Endometrium (tissue), 2 donors: Measurements from ENCODE around the gene NQO2.

Source experiments
- FAIRE-seq: peaks from 2 replicates; lab custom pipeline; 2012; peaks lifted over from hg19 to GRCh38; lab: Jason Lieb, UNC
- donor health status: control.
- donor health status: control.

Gene NQO2

GRCh38 chr6:2999618-3000557 is at the start of gene NQO2:
Gene NQO2 (plus strand): TSS chr6:2999894. CDS start chr6:3006553, 6,659 bp downstream.
- FAIRE-seq, result no peak

DNA sequence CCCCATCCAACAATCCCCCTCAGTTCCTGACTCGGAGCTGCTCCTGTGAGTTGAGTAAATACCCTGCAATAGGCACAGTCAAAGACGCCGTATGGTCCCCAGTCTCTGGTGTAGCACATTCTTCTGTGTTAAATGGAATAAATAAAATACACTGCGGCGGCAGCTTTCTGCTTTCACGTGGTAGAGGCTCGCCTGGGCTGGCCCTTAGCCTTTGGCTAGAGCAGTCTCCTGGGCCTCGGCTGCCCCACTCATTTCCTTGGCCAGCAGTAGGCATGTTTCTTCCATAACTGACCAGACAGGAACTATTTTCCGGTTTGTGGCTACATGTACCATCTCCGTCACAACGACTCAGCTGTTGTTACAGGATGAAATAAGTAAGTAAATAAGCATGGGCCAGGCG is 49.0 kb upstream of the NQO2 start:
- no peak for FAIRE-seq

GRCh38 chr6:2951728-2952127 is 48.0 kb upstream of the NQO2 start:
- FAIRE-seq, result no peak

DNA sequence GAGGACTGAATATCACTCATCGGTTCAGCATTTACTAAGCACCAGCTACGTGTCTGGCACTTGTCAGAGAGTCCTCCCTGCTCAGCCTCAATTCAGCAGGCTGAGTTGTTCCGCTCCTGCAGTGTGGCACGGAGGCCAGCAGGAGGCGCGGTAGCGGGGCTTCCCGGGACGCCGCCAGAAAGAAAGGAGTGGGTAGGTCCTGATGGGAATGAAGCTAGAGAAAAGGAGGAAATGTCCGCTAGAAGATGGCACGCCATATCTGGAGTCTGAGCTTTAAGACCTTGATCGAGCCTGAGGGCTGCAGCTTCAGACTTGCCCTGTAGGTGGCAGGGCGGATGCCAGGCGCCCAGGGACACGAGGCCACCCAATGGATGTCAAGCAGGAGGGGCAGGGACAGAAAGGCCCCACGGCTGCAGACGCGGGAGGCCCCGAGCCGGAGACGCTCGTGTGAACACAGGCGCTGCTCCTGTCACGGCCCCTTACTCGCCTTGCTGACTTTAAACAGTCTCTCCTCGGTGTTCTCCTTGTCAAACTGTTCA is 47.1 kb upstream of the NQO2 start:
- peak; percentile 12 for FAIRE-seq

GRCh38 chr6:2953098-2953497 is 46.6 kb upstream of the NQO2 start:
- no peak for FAIRE-seq

DNA sequence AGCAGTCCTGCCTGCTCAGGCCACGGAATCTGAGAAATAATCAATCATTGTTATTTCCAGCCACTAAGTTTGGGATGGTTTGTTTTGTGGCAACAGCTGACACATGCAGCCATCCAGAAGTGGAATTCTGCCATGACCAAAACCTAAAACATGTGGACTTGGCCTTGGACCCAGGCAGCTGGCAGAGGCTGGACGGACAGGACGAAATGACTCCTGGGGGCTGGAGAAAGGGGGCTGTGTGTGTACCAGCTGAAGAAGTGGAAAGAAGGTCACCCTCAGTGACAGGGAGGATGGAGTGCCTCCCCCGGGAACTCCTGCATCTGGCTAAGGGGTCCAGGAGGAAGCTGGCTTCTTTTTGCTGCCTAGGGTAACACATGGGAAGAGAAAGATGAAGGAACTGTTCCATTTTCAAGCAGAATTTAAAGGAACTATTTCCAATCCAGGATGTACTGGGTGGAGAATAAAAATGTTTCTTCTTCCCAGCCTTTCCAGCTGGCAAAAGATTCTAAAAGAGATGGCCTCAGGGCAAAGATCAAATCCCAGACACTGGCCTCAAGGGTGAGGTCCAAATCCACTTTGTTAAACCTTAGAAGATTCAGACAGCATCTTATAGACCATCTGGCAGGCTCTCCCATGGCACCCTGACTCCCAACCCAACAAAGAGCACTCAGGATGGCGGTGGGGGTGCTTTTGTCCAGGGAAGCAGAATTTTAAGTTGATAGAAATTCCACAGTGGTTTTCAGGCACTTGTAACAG is 42.6 kb upstream of the NQO2 start:
- FAIRE-seq, result no peak

DNA sequence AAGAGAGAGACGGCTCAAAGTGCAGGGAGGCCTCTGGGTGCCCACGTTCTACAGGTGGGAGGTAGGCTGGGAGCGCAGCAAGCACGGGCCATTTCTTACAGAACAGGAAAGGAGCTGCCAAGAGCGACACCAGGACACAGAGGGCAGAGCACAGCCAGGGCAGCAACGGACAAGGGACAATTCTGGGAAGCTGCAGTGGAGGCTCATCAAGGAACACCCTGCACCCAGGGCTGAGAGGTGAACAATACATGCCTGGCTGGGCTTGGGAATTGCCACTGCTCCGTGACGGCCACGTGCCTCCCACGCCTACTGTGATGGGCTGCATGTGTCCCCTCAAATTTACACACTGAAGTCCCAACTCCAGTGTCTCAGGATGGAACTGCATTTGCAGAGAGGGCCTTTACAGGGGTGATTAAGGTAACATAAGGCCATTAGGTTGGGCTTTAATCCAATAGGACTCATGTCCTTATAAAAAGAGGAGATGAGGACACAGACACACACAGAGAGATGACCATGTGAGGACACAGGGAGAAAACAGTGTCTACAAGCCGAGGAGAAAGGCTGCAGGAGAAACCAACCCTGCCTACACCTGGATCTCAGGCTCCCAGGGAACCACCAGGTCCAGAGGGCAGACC is 41.9 kb upstream of the NQO2 start:
- FAIRE-seq, result no peak

- FAIRE-seq, result no peak
These were observed 41.4 kb upstream of the NQO2 start for GRCh38 chr6:2958331-2958711.

- no peak for FAIRE-seq
These were observed 40.9 kb upstream of the NQO2 start for GRCh38 chr6:2958776-2959175.

GRCh38 chr6:2959909-2960719 is 39.6 kb upstream of the NQO2 start:
- no peak for FAIRE-seq

DNA sequence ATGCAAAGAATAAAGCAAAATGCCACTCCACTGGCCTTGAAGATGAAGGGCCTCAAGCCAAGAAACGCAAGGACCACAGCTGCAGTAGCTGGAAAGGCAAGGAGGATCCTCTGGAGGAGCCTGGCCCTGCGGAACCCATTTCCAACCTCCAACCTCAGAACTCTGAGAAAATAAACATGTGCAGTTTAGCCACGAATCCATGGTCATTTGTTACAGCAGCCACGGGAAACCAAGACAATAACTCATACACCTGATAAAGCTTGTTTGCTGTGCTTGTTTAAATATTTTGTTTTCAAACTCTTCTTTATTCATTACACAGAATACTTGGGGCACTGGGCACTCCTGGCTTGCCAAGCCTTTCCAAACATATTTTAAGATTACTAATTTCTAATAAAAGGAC is 38.8 kb upstream of the NQO2 start:
- no peak for FAIRE-seq

GRCh38 chr6:2961506-2961905 is 38.2 kb upstream of the NQO2 start:
- no peak for FAIRE-seq

GRCh38 chr6:2962004-2962403 is 37.7 kb upstream of the NQO2 start:
- no peak for FAIRE-seq

GRCh38 chr6:2962636-2963035 is 37.1 kb upstream of the NQO2 start:
- no peak for FAIRE-seq

- no peak for FAIRE-seq
These were observed 35.9 kb upstream of the NQO2 start for GRCh38 chr6:2963756-2964155.

DNA sequence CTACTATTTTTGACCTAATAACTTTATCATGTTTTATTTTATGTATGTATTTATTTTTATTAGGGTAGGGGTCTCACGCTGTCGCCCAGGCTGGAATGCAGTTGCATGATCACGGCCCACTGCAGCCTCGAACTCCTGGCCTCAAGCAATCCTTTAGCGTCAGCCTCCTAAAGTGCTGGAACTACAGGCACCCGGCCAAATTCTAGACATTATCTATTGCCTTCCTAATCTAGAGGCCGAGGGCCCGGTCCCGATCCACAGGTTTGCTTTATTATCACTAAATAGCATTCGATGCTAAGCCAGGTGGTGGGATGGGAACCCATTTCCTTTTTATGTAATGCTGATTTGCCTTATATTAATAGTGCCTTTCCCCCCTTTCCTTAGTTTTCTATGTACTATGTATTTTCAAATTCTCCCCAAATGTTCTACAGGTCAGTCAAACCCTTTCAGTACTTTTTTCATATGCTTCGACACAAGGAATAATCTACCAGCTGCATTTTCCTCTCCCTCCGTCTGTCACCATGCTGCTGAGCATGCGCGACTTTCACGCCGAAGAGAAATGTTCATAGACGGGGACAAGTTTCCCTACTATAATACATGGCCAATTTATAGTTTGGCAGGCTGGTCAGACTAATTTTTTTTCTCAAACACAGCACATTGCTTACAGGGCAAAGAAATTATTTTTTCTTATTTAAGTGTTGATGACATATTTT is 34.7 kb upstream of the NQO2 start:
- no peak for FAIRE-seq

- FAIRE-seq, result no peak
These were observed 33.3 kb upstream of the NQO2 start for GRCh38 chr6:2966347-2966746.

GRCh38 chr6:2967936-2968335 is 31.8 kb upstream of the NQO2 start:
- FAIRE-seq, result no peak

- no peak for FAIRE-seq
These were observed 31.0 kb upstream of the NQO2 start for GRCh38 chr6:2968600-2969135.

GRCh38 chr6:2969549-2969948 is 30.1 kb upstream of the NQO2 start:
- FAIRE-seq, result no peak
